SH-SY5Y (cell line): ENCODE measurements around the gene BCL6.

Experiments
- GATA2 ChIP-seq: IDR thresholded peaks from 2 replicates; pipeline ENCODE4 v1.6.1; 2011; ENCODE audit warnings: mild to moderate bottlenecking, low read depth, low read length
- GATA3 ChIP-seq: IDR thresholded peaks from 2 replicates; pipeline ENCODE4 v1.6.1; 2011; ENCODE audit warnings: low read depth, mild to moderate bottlenecking, low read length, moderate library complexity

DNA sequence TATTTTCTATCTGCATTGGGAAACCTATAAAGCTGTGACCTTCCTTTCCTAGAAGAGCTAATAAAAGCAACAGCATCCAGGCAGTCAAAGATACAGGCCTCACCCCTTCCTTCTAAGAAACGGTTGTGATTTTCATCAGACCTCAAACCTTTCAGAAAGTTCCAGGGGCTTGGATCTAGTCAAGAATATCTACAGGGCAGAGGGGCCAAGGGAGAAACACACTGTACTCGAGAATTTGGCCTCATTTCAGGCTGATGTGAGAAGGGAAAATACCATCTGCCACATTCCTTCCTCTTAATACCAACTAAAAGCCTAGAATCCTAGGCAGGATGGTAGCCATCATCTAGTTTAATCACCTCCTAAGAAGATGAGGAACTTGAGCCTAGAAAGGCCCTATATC, 24.5 kb upstream of the BCL6 start:
- TF ChIP-seq GATA2 (no peak), GATA3 (no peak)
